GM12878 (cell line): Measurements from ENCODE around the gene PCIF1. TPM values are rescaled to one million over a fixed set of nuclear protein-coding genes. Genes with fewer than 3 reads are reported as not detected.

Experiments used
- ATAC-seq: fragments of 200-7000 bp; cut with Tn5 transposase; 3 replicates; pipeline ENCODE4 v1.9.1; 2020; ENCODE audit warnings: mild to moderate bottlenecking, moderate library complexity
- BruUV-seq: library from RNA; stranded (reverse); fragments of 400-500 nt; replicated peaks from 2 replicates; lab custom pipeline; 2021; lab: Mats Ljungman, UMichigan
- CTCF ChIA-PET: fragments of 300-600 bp; sonication (Branson Sonifier 250); formaldehyde crosslinking; extraction: SDS; loops from one replicate; lab custom pipeline; 2021; ENCODE audit warnings: inconsistent platforms; lab: Yijun Ruan, JAX
- POLR2A ChIA-PET: fragments of 350-600 bp; formaldehyde crosslinking; extraction: SDS; loops from one replicate; lab custom pipeline; 2021; ENCODE audit warnings: inconsistent platforms; lab: Charles Lee
- RAD21 ChIA-PET: fragments of 300-600 bp; sonication (Branson Sonifier 250); formaldehyde crosslinking; loops from one replicate; lab custom pipeline; 2023; ENCODE audit warnings: antibody characterized with exemption; ENCODE audit not compliant: unreplicated experiment; lab: Charles Lee
- SMC1A ChIA-PET: fragments of 300-600 bp; sonication (Branson Sonifier 250); formaldehyde crosslinking; loops from one replicate; lab custom pipeline; 2023; ENCODE audit not compliant: unreplicated experiment, uncharacterized antibody; lab: Charles Lee
- DNase-seq: peaks from one replicate; pipeline ENCODE4 v3.0.0-alpha.2; 2011; ENCODE audit warnings: low read depth, low spot score
- FAIRE-seq: peaks from 3 replicates; lab custom pipeline; 2011; peaks lifted over from hg19 to GRCh38; lab: Jason Lieb, UNC
- H2AFZ ChIP-seq: 2 replicates; pipeline ENCODE4 v1.6.0; 2011; ENCODE audit warnings: low read depth, low read length, control low read depth; ENCODE audit not compliant: control insufficient read depth
- H3K27ac ChIP-seq: 2 replicates; pipeline ENCODE4 v1.5.1; 2011; ENCODE audit warnings: control low read depth; ENCODE audit not compliant: control insufficient read depth, insufficient read depth
- H3K27me3 ChIP-seq, 2 experiments: replicated peaks in 1 of 2; 2 replicates each; pipeline versions ENCODE4 v1.6.0 to v1.6.1; 2011; ENCODE audit warnings: low read length in 1 of 2; ENCODE audit not compliant: control insufficient read depth in 2 of 2, insufficient read depth in 2 of 2
- H3K36me3 ChIP-seq, 2 experiments: 2 replicates each; pipeline ENCODE4 v1.5.1; 2011; ENCODE audit warnings: low read length in 1 of 2; ENCODE audit not compliant: control insufficient read depth in 2 of 2, insufficient read depth in 2 of 2
- H3K4me1 ChIP-seq: 2 replicates; pipeline ENCODE4 v1.6.1; 2011; ENCODE audit warnings: mild to moderate bottlenecking, low read length, moderate library complexity, mixed read lengths; ENCODE audit not compliant: control insufficient read depth, insufficient read depth
- H3K4me2 ChIP-seq: 2 replicates; pipeline ENCODE4 v1.6.0; 2011; ENCODE audit warnings: control low read depth; ENCODE audit not compliant: control insufficient read depth, insufficient read depth
- H3K4me3 ChIP-seq: fragments of 200-600 bp; sonication (generic); 2 replicates; pipeline ENCODE4 v1.5.1; 2016
- H3K79me2 ChIP-seq: 2 replicates; pipeline ENCODE4 v1.6.0; 2011; ENCODE audit warnings: low read length; ENCODE audit not compliant: control insufficient read depth, insufficient read depth
- H3K9ac ChIP-seq: 2 replicates; pipeline ENCODE4 v1.8.0; 2011; ENCODE audit warnings: low read length, control low read depth, mixed read lengths; ENCODE audit not compliant: control insufficient read depth, insufficient read depth
- H3K9me3 ChIP-seq: replicated peaks from 3 replicates; pipeline ENCODE4 v1.5.1; 2011; ENCODE audit warnings: mild to moderate bottlenecking, low read length; ENCODE audit not compliant: control insufficient read depth, insufficient read depth
- H4K20me1 ChIP-seq: 2 replicates; pipeline ENCODE4 v1.6.0; 2011; ENCODE audit not compliant: control insufficient read depth, insufficient read depth
- PBX3 ChIP-seq: IDR thresholded peaks from 2 replicates; pipeline ENCODE4 v1.6.1; 2011; ENCODE audit warnings: mild to moderate bottlenecking, low read depth, low read length, moderate library complexity; ENCODE audit not compliant: insufficient replicate concordance
- SPI1 ChIP-seq: IDR thresholded peaks from 2 replicates; pipeline ENCODE4 v1.6.1; 2011; ENCODE audit warnings: low read depth, mild to moderate bottlenecking, low read length, moderate library complexity, borderline replicate concordance; ENCODE audit not compliant: insufficient read depth
- ZBTB33 ChIP-seq: fragments of 450-650 bp; IDR thresholded peaks from 2 replicates; pipeline ENCODE4 v1.6.1; 2017; ENCODE audit warnings: mild to moderate bottlenecking
- WGBS: methylation state at CpG from one replicate; pipeline ENCODE4 v1.1.6; 2016; ENCODE audit warnings: low lambda C conversion rate; ENCODE audit not compliant: insufficient replicate concordance, insufficient coverage; ENCODE audit errors: missing lambda C conversion rate; 5-methylcytosine and 5-hydroxymethylcytosine counted together
- in situ Hi-C: fragments of 300-500 bp; cut with MboI; formaldehyde crosslinking; loops from 9 replicates; pipeline ENCODE4 v1.14.3; 2018; ENCODE audit warnings: mixed read lengths
- intact Hi-C: fragments of 100-400 bp; cut with micrococcal nuclease; formaldehyde crosslinking; loops from one replicate; pipeline ENCODE4 v1.14.2; 2022; ENCODE audit not compliant: unreplicated experiment
- polyA plus RNA-seq, 11 experiments: library from polyadenylated mRNA; depleted of rRNA in 4 of 11; unstranded in 6 of 11; stranded (reverse) in 5 of 11; fragments of >200 nt; fragmentation: Nextera tagmentation in 4 of 11; fragmentation: Illumina TruSeq in 1 of 11; extraction: Ambion mirVana in 4 of 11; extraction: Trizol in 1 of 11; gene quantifications; 1 replicate in 1 of 11; 2 replicates in 10 of 11; pipeline versions ENCODE4 v1.2.1 to v1.2.3, GENCODE V29; 2011 to 2016; ENCODE audit warnings: inconsistent platforms in 2 of 11, missing spikeins in 2 of 11, low read depth in 1 of 11
- total RNA-seq, 4 experiments: library from RNA; depleted of rRNA in 3 of 4; stranded (reverse); fragments of >200 nt in 3 of 4; fragmentation: Illumina TruSeq in 1 of 4; extraction: Trizol in 1 of 4; gene quantifications; 2 replicates each; pipeline versions ENCODE4 v1.2.1 to v1.2.3, GENCODE V29; 2013 to 2021

PCIF1 gene
- total and polyA plus RNA-seq, 10 of the 15 experiments (the other 5 are each of a cell fraction or from before 2014, with no cell fraction given) = 8.4 to 32.9 (median 17.6) TPM

GRCh38 chr20:45974896-45975565 lies 40.5 kb downstream of the PCIF1 start:
- WGBS = 40% methylated on average over 7 of the region's 7 CpGs
- SMC1A ChIA-PET = interaction anchor here (0.6 to 4.1 kb wide), 5 partner anchors 10 to 672 kb away, joined by 3 to 14 read pairs (median 3); no protein-coding TSS in a partner anchor
- intact Hi-C loops = loop anchor here (5.0 kb wide), 3 partner anchors 37 to 112 kb away; partner anchors contain the start of genes CTSA, NCOA5 and NEURL2

More at GRCh38 chr20:45974896-45975565, 40.5 kb downstream of the PCIF1 start:
- no peak for FAIRE-seq
- Histone ChIP-seq H4K20me1 (no peaks in the 10 kb centered on the region), H3K27me3 (no peaks in the 10 kb centered on the region; a peak in 1 of 4 replicates), H3K4me3 (no peak overlapping the region), H2AFZ (no peak overlapping the region), H3K79me2 (peaks cover 15% of the 10 kb centered on the region), H3K27ac (no peak overlapping the region), H3K9me3 (no peaks in the 10 kb centered on the region), H3K4me1 (peaks cover 5% of the 10 kb centered on the region), H3K4me2 (no peak overlapping the region), H3K9ac (no peak overlapping the region), H3K36me3 (no peaks in the 10 kb centered on the region)
- ChIA-PET RAD21 (interaction anchor here (1.0 kb wide), 1 partner anchor 12 kb away, joined by 5 read pairs; no protein-coding TSS in a partner anchor), CTCF (interaction anchor here (1.0 to 12.1 kb wide), 5 partner anchors 8 to 176 kb away, joined by 3 to 151 read pairs (median 4); partner anchors contain the start of gene PCIF1), POLR2A (interaction anchor here (0.7 to 1.2 kb wide), 2 partner anchors 16 to 40 kb away, joined by 3 read pairs; partner anchors contain the start of gene PCIF1)
- BruUV-seq = no TSS peak
- no peak for ATAC-seq
- no peak for DNase-seq
- TF ChIP-seq ZBTB33 (no peak), PBX3 (no peak), SPI1 (peak; percentile 86)
- in situ Hi-C loops = no loop called here
